ENCODE measurements around the gene C1GALT1.
"Not testable (repeated sequence)": the region's sequence is repeated elsewhere in the genome, so short reads cannot be mapped to it uniquely, and the experiment has no call there.

The C1GALT1 gene

DNA sequence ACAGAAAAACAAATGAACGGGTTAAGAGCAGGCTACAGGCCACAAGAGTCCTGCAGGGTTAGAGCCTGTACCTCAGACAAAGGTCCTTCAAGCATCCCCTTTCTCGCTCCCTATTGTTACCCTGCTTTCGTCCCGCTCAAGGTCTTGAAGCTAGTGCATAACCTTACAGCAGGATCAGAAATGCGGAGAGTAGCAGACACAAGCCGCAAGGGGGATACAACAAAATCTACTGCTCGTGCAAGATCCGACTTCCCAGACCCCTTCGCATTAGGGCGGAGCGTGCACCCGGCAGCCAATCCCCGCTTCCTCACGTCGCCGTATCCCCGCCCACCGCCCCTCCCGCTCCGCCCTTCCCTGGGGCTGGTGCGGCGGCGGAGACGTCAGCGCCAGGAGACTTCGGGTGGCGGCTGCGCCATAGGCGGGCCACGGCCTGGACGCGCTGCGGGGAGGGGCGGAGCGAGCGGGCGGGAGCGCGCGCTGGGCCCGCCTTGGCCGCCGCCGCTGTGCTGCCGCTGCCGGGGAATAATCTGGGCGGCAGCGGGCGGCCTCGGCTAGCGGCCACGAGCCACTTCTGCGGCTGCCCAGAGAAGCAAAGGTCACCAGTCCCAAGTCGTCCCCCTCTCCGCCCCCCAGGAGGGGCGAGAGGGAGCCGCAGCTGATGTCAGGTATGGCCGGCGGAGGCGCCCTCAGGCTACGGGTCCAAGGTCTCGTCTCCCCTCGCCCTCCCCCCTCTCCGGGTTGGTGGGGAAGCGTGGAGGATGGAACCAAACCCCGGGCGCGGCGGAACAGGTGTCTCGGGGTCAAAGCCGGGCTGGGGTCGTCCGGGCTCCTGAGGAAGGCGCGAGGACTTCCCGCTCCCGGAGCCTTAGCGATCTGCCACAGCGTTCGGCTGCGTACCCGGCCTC is at the start of gene C1GALT1:
Gene C1GALT1, plus strand, starts transcription at position 389 of the 905 bp plus-strand sequence. CDS start 51,776 bp downstream, outside the sequence.
- DNase-seq (ENCODE audit: low spot score): peak; percentile 92

GRCh38 chr7:7134046-7134445 is 48.3 kb upstream of the C1GALT1 start:
- DNase-seq (ENCODE audit: low spot score): no peak

DNA sequence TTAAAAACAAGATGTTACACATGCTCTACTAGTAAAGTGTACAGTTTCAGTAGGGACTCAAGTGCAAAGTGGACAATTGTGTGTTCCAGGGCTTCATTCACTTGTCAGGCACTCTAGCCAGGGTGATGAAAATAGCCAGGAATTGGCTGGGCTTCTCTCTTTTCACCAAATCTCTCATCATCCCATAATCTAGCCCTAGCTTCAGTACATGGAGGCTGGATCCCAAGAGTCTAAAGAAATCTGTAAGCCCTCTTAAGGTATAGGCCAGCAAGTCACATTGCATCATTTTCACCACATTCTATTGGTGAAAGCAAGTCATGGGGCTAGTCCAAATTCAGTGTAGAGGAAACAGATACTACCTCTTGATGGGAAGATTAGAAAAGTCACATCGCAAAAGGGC is 47.3 kb upstream of the C1GALT1 start:
- DNase-seq (ENCODE audit: low spot score): no peak

GRCh38 chr7:7135924-7136323 is 46.4 kb upstream of the C1GALT1 start:
- not testable (repeated sequence) for DNase-seq (ENCODE audit: low spot score)

DNA sequence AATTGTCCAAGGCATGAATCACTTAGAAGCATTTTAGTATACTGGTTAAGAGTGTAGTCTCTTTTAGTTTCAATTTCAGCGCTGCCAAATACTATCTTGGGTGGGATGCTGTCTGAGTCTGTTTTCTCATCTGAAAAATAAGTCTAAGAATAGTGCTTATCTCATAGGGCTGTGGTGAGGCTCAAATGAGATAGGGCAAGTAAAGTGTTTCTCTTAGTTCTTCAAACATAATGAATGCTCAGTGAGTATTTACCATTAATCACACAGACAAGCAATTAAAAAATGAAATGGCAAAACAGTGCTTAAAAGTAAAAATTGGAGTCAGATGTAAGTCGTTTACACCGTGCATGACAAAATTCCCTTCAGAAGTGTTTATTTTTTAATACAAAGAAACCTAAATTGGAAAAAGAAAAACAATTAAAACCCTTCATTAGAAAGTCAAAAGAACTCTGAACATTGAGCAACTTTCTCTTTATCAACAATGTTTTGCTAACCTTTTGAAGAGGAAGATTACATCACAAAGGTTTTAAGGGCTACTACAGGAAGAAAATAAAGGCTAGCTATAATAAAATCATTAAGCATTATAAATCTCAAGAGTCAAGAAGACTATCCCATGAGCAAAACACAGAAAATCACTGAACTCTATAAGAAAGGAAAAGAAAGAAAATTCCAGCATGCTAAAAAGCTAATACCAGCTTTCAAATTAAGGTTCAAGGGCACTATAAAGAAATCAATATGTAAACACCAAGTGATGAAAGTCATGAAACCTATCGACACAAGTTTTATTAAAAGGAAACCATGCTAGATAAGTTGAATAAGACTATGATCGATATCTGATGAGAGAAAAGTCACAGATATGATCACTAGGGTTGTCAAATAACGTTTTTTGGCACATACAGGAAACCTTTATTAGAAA is 45.6 kb upstream of the C1GALT1 start:
- DNase-seq (ENCODE audit: low spot score): no peak

DNA sequence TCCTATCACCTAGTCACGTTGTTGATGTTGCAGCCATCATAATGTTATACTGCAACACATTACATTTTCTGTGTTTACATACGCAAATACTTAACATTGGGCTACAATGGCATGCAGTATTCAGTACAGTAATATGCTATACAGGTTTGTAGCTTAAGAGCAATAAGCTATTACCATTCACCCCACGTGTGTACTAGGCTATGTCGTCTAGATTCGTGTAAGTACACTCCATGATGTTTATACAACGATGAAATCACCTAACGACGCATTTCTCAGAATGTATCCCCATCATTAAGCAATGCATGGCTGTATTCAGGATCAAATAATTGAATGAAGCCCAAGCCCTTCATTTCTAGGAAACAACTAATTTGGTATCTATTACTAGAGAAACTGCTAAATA is 43.4 kb upstream of the C1GALT1 start:
- no peak for DNase-seq (ENCODE audit: low spot score)

GRCh38 chr7:7143404-7143803 is 38.9 kb upstream of the C1GALT1 start:
- not testable (repeated sequence) for DNase-seq (ENCODE audit: low spot score)

GRCh38 chr7:7145151-7145550 is 37.2 kb upstream of the C1GALT1 start:
- DNase-seq (ENCODE audit: low spot score): not testable (repeated sequence)

GRCh38 chr7:7146837-7147236 is 35.5 kb upstream of the C1GALT1 start:
- DNase-seq (ENCODE audit: low spot score): no peak

GRCh38 chr7:7148798-7149481 is 33.4 kb upstream of the C1GALT1 start:
- no peak for DNase-seq (ENCODE audit: low spot score)

- no peak for DNase-seq (ENCODE audit: low spot score)
These were observed 31.1 kb upstream of the C1GALT1 start for GRCh38 chr7:7151285-7151684.

DNA sequence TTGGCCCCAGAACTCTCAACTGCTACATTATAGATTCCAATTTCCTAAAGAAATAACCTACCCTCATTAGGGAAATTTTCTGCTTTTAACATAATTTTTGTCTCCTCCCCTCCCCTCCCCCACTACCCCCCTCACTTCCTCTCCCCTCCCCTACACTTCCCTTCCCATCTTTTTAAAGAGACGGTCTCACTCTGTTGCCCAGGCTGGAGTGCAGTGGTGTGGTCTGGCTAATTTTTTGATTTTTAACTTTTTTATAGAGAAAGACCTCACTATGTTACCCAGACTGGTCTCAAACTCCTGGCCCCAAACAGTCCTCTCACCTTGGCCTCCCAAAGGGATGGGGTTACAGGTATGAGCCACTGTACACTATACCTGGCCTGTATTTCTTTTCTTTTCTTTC is 30.5 kb upstream of the C1GALT1 start:
- DNase-seq (ENCODE audit: low spot score): no peak

GRCh38 chr7:7152315-7152714 is 30.0 kb upstream of the C1GALT1 start:
- no peak for DNase-seq (ENCODE audit: low spot score)

GRCh38 chr7:7154355-7154754 is 28.0 kb upstream of the C1GALT1 start:
- DNase-seq (ENCODE audit: low spot score): not testable (repeated sequence)

DNA sequence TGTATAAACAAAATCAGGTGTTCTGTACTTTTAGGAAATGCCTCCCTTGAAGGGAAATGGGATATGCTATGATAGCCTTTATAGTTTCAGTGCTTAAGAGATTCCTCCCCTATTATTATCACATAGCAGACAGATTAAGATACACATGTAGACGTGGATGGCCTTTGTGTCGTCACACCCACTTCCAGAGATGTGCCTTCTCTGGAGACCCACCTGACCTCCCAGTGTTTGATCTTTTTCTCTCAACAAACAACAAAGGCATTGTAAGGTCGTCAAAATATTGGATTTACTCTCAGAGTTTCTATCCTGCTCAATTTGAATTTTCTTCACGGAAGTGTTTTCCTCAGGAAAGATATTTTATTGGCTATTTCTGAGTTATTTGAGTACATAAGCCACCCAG is 25.7 kb upstream of the C1GALT1 start:
- DNase-seq (ENCODE audit: low spot score): no peak

DNA sequence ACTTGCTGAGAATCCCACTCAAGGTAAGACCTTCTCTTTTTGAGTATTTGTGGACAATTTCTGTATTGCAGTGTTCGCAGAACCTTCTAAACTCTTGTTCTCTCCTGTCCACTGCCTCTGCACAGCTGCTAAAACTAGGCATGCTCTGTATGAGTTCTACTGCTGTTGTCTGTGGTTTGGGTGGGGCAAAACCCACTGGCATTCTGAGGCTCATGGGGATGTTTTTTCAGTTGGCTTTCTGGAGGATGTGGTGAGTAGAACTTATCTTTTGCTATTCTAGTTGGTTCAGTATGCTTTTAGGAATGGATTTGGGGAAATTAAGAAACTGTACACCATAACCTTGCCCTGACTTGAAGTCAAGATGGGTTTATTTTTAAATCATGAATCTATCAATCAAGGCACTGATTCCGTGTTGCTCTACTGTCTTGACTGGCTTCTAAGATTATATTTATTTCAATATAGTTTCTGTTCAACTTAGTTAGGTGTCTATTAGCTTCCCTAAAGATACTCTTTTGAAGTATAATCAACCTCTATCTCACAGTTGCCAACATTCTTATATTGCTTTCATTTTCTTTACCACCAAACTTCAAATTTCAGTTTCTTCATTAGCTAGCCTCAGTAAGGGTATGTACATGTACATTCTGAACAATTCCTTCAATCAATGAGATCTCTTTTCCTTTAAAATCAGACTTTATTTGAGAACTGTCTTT is 25.0 kb upstream of the C1GALT1 start:
- no peak for DNase-seq (ENCODE audit: low spot score)

- DNase-seq (ENCODE audit: low spot score): no peak
These were observed 24.5 kb upstream of the C1GALT1 start for GRCh38 chr7:7157887-7158271.

GRCh38 chr7:7159063-7159658 is 23.2 kb upstream of the C1GALT1 start:
- no peak for DNase-seq (ENCODE audit: low spot score)

DNA sequence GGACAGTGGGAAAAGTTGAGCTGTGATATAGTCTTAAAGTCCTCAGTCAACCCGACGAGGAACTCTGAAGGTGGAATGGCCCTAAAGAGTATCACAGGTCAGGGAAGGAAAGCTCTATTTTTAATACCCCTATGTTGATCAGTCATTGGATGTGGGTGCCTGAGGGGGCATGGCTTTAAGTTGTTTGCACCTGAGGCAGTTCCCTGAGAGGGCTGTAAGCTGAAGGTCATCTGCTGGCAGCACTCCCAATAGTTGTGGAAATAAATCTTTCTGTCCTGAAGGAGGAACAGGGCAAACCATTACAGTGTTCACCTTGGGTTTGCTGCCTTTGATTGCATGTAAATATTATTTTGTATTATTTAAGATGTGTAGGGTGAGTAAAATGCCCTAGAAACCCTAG is 17.8 kb upstream of the C1GALT1 start:
- no peak for DNase-seq (ENCODE audit: low spot score)

- no peak for DNase-seq (ENCODE audit: low spot score)
These were observed 17.0 kb upstream of the C1GALT1 start for GRCh38 chr7:7165372-7165771.

GRCh38 chr7:7166318-7166717 is 16.0 kb upstream of the C1GALT1 start:
- DNase-seq (ENCODE audit: low spot score): no peak
